SK-N-SH (cell line): Measurements from ENCODE around the gene LMNTD2.

Source experiments
- MXI1 ChIP-seq: IDR thresholded peaks from 2 replicates; pipeline ENCODE4 v1.6.1; 2012; ENCODE audit warnings: mild to moderate bottlenecking, low read depth, low read length, improper control_type of control experiment
- POLR2AphosphoS5 ChIP-seq: IDR thresholded peaks from 2 replicates; pipeline ENCODE4 v1.6.1; 2012; ENCODE audit warnings: low read depth, low read length

- TF ChIP-seq MXI1 (no peak), POLR2AphosphoS5 (no peak)
Measured at GRCh38 chr11:601573-602245, 41.2 kb upstream of the LMNTD2 start.
